SK-N-SH treated with all-trans-retinoic acid at 6 μM for 48 hours (cell line): ENCODE data around the gene BRF1.
"Not testable (repeated sequence)": the region's sequence is repeated elsewhere in the genome, so short reads cannot be mapped to it uniquely, and the experiment has no call there.

Source experiments
- ATAC-seq: fragments of 200-7000 bp; cut with Tn5 transposase; 3 replicates; pipeline ENCODE4 v1.9.1; 2020; ENCODE audit warnings: mild to moderate bottlenecking, moderate library complexity
- ARNTL ChIP-seq: fragments of 450-650 bp; formaldehyde crosslinking; IDR thresholded peaks from 2 replicates; pipeline ENCODE4 v1.5.0; 2020; ENCODE audit warnings: low read depth, mild to moderate bottlenecking, moderate library complexity, borderline replicate concordance
- CSDC2 ChIP-seq: fragments of 250-450 bp; sonication (Bioruptor Pico); IDR thresholded peaks from 2 replicates; pipeline ENCODE4 v1.5.0; 2020; ENCODE audit warnings: mild to moderate bottlenecking, moderate library complexity
- GLIS3 ChIP-seq: fragments of 250-450 bp; sonication (Bioruptor Pico); IDR thresholded peaks from 2 replicates; pipeline ENCODE4 v1.5.0; 2020; ENCODE audit warnings: mild to moderate bottlenecking, moderate library complexity
- SNAI2 ChIP-seq: fragments of 250-450 bp; sonication (Bioruptor Pico); IDR thresholded peaks from 2 replicates; pipeline ENCODE4 v1.5.0; 2020; ENCODE audit warnings: mild to moderate bottlenecking, moderate library complexity
- TCF4 ChIP-seq: fragments of 250-450 bp; sonication (Bioruptor Pico); IDR thresholded peaks from 2 replicates; pipeline ENCODE4 v1.8.0; 2021; ENCODE audit warnings: mild to moderate bottlenecking, moderate library complexity, borderline replicate concordance
- TOX ChIP-seq: fragments of 250-450 bp; sonication (Bioruptor Pico); IDR thresholded peaks from 2 replicates; pipeline ENCODE4 v1.8.0; 2021; ENCODE audit warnings: mild to moderate bottlenecking, moderate library complexity, borderline replicate concordance
- ZC3H10 ChIP-seq: fragments of 250-450 bp; sonication (Bioruptor Pico); IDR thresholded peaks from 2 replicates; pipeline ENCODE4 v1.5.1; 2021; ENCODE audit warnings: mild to moderate bottlenecking, moderate library complexity
- ZFP3 ChIP-seq: fragments of 250-450 bp; sonication (Bioruptor Pico); IDR thresholded peaks from 2 replicates; pipeline ENCODE4 v1.5.0; 2020; ENCODE audit warnings: mild to moderate bottlenecking, moderate library complexity
- ZNF565 ChIP-seq: fragments of 450-650 bp; formaldehyde crosslinking; conservative IDR thresholded peaks from 2 replicates; pipeline ENCODE4 v1.5.0; 2020; ENCODE audit warnings: low read depth, mild to moderate bottlenecking, moderate library complexity
- ZNF8 ChIP-seq: fragments of 450-650 bp; formaldehyde crosslinking; IDR thresholded peaks from 2 replicates; pipeline ENCODE4 v1.5.0; 2020; ENCODE audit warnings: mild to moderate bottlenecking, moderate library complexity
- TF ChIP-seq, protein P1 (sequence below): fragments of 250-450 bp; sonication (Bioruptor Pico); IDR thresholded peaks from 2 replicates; pipeline ENCODE4 v1.8.0; 2021; ENCODE audit warnings: low read depth, mild to moderate bottlenecking, moderate library complexity, borderline replicate concordance
- TF ChIP-seq, protein P2 (sequence below): fragments of 250-450 bp; sonication (Bioruptor Pico); IDR thresholded peaks from 2 replicates; pipeline ENCODE4 v1.8.0; 2020; ENCODE audit warnings: mild to moderate bottlenecking, moderate library complexity, borderline replicate concordance
- TF ChIP-seq, protein P3 (sequence below): fragments of 250-450 bp; sonication (Bioruptor Pico); IDR thresholded peaks from 2 replicates; pipeline ENCODE4 v1.5.1; 2020; ENCODE audit warnings: low read depth, mild to moderate bottlenecking, moderate library complexity
- TF ChIP-seq, protein P4 (sequence below): fragments of 250-450 bp; sonication (Bioruptor Pico); IDR thresholded peaks from 2 replicates; pipeline ENCODE4 v1.5.0; 2020; ENCODE audit warnings: mild to moderate bottlenecking, moderate library complexity
- TF ChIP-seq, protein P5 (sequence below): fragments of 250-450 bp; sonication (Bioruptor Pico); IDR thresholded peaks from 2 replicates; pipeline ENCODE4 v1.5.1; 2021; ENCODE audit warnings: mild to moderate bottlenecking, moderate library complexity

BRF1 gene

DNA sequence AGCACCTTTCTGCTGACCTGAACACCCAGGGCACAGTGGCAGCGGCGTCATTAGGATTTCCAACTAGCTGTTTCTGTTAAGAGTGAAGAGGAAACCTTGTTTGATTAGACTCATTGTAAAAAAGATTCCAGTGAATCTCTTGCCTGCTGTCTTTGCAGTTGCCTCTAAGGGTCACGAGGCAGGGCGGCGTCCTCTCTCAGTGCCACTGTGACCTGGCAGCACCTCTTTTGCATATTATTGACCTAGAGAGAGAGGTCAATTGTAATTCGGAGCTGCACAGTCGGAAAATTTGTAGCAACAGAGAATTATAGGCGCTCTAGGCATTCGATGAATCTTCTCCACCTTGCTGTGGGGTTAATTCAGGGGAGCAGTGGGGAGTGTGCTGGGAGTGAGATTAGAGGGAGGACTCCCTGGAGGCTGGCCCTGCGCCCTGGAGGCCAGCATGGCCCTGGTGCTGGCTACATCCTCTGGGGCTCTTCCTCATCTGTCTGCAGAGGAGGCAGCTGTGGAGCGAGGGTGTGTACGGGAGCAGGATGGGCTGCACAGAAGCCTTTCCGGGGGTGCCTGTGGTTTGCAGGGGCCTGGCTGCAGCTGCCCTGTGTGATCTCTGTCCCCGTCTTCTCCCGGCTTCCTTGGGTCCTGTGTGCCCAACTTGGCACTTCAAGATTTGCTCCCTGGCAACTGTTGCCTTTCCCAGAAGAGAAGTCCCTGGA lies 28.0 kb upstream of the BRF1 start:
- no peak for TF ChIP-seq ZNF8 (CRISPR knock-in tag)
- TF ChIP-seq SNAI2 (CRISPR knock-in tag) = no peak
- TF ChIP-seq, protein P1, sequence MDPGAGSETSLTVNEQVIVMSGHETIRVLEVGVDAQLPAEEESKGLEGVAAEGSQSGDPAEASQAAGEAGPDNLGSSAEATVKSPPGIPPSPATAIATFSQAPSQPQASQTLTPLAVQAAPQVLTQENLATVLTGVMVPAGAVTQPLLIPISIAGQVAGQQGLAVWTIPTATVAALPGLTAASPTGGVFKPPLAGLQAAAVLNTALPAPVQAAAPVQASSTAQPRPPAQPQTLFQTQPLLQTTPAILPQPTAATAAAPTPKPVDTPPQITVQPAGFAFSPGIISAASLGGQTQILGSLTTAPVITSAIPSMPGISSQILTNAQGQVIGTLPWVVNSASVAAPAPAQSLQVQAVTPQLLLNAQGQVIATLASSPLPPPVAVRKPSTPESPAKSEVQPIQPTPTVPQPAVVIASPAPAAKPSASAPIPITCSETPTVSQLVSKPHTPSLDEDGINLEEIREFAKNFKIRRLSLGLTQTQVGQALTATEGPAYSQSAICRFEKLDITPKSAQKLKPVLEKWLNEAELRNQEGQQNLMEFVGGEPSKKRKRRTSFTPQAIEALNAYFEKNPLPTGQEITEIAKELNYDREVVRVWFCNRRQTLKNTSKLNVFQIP = no peak
- TF ChIP-seq TCF4 (CRISPR knock-in tag) = no peak
- no peak for TF ChIP-seq TOX
- TF ChIP-seq ZC3H10 (CRISPR knock-in tag) = no peak
- TF ChIP-seq ZNF565 (CRISPR knock-in tag) = no peak
- TF ChIP-seq GLIS3 (CRISPR knock-in tag) = no peak
- TF ChIP-seq, protein P2, sequence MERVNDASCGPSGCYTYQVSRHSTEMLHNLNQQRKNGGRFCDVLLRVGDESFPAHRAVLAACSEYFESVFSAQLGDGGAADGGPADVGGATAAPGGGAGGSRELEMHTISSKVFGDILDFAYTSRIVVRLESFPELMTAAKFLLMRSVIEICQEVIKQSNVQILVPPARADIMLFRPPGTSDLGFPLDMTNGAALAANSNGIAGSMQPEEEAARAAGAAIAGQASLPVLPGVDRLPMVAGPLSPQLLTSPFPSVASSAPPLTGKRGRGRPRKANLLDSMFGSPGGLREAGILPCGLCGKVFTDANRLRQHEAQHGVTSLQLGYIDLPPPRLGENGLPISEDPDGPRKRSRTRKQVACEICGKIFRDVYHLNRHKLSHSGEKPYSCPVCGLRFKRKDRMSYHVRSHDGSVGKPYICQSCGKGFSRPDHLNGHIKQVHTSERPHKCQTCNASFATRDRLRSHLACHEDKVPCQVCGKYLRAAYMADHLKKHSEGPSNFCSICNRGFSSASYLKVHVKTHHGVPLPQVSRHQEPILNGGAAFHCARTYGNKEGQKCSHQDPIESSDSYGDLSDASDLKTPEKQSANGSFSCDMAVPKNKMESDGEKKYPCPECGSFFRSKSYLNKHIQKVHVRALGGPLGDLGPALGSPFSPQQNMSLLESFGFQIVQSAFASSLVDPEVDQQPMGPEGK (CRISPR knock-in tag) = no peak
- ATAC-seq = no peak

DNA sequence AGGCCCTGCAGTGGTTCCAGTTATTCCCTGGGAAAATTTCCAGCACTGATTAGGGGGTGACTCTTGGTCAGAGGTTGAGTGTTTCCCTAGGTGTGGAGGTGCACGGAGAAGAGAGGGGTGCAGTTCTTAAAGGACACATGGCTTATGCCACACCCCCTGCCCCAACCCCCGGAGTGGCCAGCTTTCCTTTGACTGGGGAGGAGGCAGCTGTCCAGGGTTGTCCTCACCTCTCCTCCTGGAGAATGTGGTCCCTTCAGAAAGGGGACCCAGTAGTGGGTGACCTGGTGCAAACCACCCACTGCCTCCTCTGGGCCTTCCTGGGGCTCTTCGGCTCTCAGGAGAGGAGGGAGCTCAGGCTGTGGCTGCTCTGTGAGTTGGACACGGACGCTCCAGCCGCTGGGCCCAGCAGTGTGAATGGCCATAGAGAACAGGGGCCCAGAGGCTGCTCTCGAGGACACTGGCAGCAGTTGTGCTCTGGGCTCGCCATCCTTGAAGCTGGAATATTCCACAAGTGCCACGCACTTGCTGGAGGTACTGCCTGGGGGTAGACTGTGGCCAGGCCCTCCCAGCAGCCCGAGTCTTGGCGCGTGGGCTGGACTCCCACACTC lies 27.4 kb upstream of the BRF1 start:
- ATAC-seq = no peak
- TF ChIP-seq, protein P3, sequence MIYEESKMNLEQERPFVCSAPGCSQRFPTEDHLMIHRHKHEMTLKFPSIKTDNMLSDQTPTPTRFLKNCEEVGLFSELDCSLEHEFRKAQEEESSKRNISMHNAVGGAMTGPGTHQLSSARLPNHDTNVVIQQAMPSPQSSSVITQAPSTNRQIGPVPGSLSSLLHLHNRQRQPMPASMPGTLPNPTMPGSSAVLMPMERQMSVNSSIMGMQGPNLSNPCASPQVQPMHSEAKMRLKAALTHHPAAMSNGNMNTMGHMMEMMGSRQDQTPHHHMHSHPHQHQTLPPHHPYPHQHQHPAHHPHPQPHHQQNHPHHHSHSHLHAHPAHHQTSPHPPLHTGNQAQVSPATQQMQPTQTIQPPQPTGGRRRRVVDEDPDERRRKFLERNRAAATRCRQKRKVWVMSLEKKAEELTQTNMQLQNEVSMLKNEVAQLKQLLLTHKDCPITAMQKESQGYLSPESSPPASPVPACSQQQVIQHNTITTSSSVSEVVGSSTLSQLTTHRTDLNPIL (CRISPR knock-in tag) = no peak
- TF ChIP-seq, protein P4, sequence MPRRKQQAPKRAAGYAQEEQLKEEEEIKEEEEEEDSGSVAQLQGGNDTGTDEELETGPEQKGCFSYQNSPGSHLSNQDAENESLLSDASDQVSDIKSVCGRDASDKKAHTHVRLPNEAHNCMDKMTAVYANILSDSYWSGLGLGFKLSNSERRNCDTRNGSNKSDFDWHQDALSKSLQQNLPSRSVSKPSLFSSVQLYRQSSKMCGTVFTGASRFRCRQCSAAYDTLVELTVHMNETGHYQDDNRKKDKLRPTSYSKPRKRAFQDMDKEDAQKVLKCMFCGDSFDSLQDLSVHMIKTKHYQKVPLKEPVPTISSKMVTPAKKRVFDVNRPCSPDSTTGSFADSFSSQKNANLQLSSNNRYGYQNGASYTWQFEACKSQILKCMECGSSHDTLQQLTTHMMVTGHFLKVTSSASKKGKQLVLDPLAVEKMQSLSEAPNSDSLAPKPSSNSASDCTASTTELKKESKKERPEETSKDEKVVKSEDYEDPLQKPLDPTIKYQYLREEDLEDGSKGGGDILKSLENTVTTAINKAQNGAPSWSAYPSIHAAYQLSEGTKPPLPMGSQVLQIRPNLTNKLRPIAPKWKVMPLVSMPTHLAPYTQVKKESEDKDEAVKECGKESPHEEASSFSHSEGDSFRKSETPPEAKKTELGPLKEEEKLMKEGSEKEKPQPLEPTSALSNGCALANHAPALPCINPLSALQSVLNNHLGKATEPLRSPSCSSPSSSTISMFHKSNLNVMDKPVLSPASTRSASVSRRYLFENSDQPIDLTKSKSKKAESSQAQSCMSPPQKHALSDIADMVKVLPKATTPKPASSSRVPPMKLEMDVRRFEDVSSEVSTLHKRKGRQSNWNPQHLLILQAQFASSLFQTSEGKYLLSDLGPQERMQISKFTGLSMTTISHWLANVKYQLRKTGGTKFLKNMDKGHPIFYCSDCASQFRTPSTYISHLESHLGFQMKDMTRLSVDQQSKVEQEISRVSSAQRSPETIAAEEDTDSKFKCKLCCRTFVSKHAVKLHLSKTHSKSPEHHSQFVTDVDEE = no peak
- no peak for TF ChIP-seq TCF4 (CRISPR knock-in tag)
- TF ChIP-seq, protein P1 = no peak
- no peak for TF ChIP-seq GLIS3 (CRISPR knock-in tag)
- no peak for TF ChIP-seq ZFP3 (CRISPR knock-in tag)
- TF ChIP-seq, protein P5, sequence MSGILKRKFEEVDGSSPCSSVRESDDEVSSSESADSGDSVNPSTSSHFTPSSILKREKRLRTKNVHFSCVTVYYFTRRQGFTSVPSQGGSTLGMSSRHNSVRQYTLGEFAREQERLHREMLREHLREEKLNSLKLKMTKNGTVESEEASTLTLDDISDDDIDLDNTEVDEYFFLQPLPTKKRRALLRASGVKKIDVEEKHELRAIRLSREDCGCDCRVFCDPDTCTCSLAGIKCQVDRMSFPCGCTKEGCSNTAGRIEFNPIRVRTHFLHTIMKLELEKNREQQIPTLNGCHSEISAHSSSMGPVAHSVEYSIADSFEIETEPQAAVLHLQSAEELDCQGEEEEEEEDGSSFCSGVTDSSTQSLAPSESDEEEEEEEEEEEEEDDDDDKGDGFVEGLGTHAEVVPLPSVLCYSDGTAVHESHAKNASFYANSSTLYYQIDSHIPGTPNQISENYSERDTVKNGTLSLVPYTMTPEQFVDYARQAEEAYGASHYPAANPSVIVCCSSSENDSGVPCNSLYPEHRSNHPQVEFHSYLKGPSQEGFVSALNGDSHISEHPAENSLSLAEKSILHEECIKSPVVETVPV = no peak
- TF ChIP-seq SNAI2 (CRISPR knock-in tag) = no peak
- TF ChIP-seq, protein P2 (CRISPR knock-in tag) = no peak
- TF ChIP-seq CSDC2 (CRISPR knock-in tag) = no peak
- no peak for TF ChIP-seq ARNTL

DNA sequence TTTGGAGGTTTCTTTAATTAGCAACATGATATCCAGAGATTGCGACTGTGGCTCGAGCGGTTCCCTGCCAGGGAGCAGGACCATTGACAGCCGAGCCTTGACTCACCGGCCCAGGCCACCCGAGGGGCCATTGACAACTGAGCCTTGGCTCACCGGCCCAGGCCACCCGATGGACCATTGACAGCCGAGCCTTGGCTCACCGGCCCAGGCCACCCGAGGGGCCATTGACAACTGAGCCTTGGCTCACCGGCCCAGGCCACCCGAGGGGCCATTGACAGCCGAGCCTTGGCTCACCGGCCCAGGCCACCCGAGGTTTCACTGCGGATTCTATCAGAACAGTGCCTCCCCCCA lies 26.9 kb upstream of the BRF1 start:
- not testable (repeated sequence) for ATAC-seq
